ENCODE results near the gene TEX11. TPM values are rescaled to one million over a fixed set of nuclear protein-coding genes. Genes with fewer than 3 reads are reported as not detected.
"Not testable (repeated sequence)": the region's sequence is repeated elsewhere in the genome, so short reads cannot be mapped to it uniquely, and the experiment has no call there.

Gene TEX11
- total RNA-seq, 1 donor: not detected

- DNase-seq (ENCODE audit: low read depth): no peak
- no peak for TF ChIP-seq CTCF (IDR thresholded peaks at IDR 0.05; ENCODE audit: insufficient read depth, low read depth, low read length)
- H3K4me3 ChIP-seq (ENCODE audit: low read depth, low read length): no peak overlapping the region
Measured at GRCh38 chrX:70549429-70549828, 359.1 kb downstream of the TEX11 start.

- DNase-seq (ENCODE audit: low read depth): no peak
- no peak for TF ChIP-seq CTCF (IDR thresholded peaks at IDR 0.05; ENCODE audit: insufficient read depth, low read depth, low read length)
- no peak overlapping the region for H3K4me3 ChIP-seq (ENCODE audit: low read depth, low read length)
Measured at GRCh38 chrX:70535198-70535597, 373.3 kb downstream of the TEX11 start.

- no peak for TF ChIP-seq CTCF (IDR thresholded peaks at IDR 0.05; ENCODE audit: insufficient read depth, low read depth, low read length)
Measured at GRCh38 chrX:70527610-70528345, 380.7 kb downstream of the TEX11 start.

GRCh38 chrX:70527053-70527452 is 381.5 kb downstream of the TEX11 start:
- no peak for TF ChIP-seq CTCF (IDR thresholded peaks at IDR 0.05; ENCODE audit: insufficient read depth, low read depth, low read length)
- no peak overlapping the region for H3K4me3 ChIP-seq (ENCODE audit: low read depth, low read length)

More at GRCh38 chrX:70527610-70528345, 380.7 kb downstream of the TEX11 start:
- no peak for DNase-seq (ENCODE audit: low read depth)
- H3K4me3 ChIP-seq (ENCODE audit: low read depth, low read length): no peak overlapping the region

GRCh38 chrX:70525733-70526132 is 382.8 kb downstream of the TEX11 start:
- DNase-seq (ENCODE audit: low read depth): no peak
- no peak for TF ChIP-seq CTCF (IDR thresholded peaks at IDR 0.05; ENCODE audit: insufficient read depth, low read depth, low read length)
- no peak overlapping the region for H3K4me3 ChIP-seq (ENCODE audit: low read depth, low read length)

More at GRCh38 chrX:70527053-70527452, 381.5 kb downstream of the TEX11 start:
- no peak for DNase-seq (ENCODE audit: low read depth)

GRCh38 chrX:70515692-70516091 is 392.8 kb downstream of the TEX11 start:
- H3K4me3 ChIP-seq (ENCODE audit: low read depth, low read length): not testable (repeated sequence)

GRCh38 chrX:70515270-70515669 is 393.2 kb downstream of the TEX11 start:
- not testable (repeated sequence) for H3K4me3 ChIP-seq (ENCODE audit: low read depth, low read length); DNase-seq (ENCODE audit: low read depth)

More at GRCh38 chrX:70515692-70516091, 392.8 kb downstream of the TEX11 start:
- DNase-seq (ENCODE audit: low read depth): not testable (repeated sequence)

- no peak overlapping the region for H3K4me3 ChIP-seq (ENCODE audit: low read depth, low read length)
- TF ChIP-seq CTCF (IDR thresholded peaks at IDR 0.05; ENCODE audit: insufficient read depth, low read depth, low read length): no peak
- no peak for DNase-seq (ENCODE audit: low read depth)
Measured at GRCh38 chrX:70509078-70509477, 399.4 kb downstream of the TEX11 start.

Measured in fibroblast of villous mesenchyme (primary cell).